Measurements from ENCODE around the gene REM2.
"Not testable (repeated sequence)": the region's sequence is repeated elsewhere in the genome, so short reads cannot be mapped to it uniquely, and the experiment has no call there.

Gene REM2

GRCh38 chr14:22850944-22851764 lies 31.9 kb upstream of the REM2 start:
- H3K4me1 ChIP-seq, result peaks cover 13 to 74% (median 71%) of the 10 kb centered on the region in 4 donors
- peak overlapping the region in 1 of 2 donors; percentile 11 for H3K4me3 ChIP-seq

GRCh38 chr14:22852178-22852577 lies 30.8 kb upstream of the REM2 start:
- H3K9me3 ChIP-seq, H3K4me3 ChIP-seq, H3K36me3 ChIP-seq, H3K27me3 ChIP-seq, DNase-seq: not testable (repeated sequence)
- intact Hi-C loops (cut with DNase I; ENCODE audit: low total_unique reads), result loop anchor here (2.0 to 10.0 kb wide), 2 partner anchors 15 to 297 kb away; partner anchors contain the start of gene MMP14
- Histone ChIP-seq H3K27ac (peak overlapping the region; percentile 92 to 97), H3K4me1 (peaks cover 6 to 63% (median 61%) of the 10 kb centered on the region in 4 donors)

More at GRCh38 chr14:22850944-22851764, 31.9 kb upstream of the REM2 start:
- Histone ChIP-seq H3K27me3 (no peaks in the 10 kb centered on the region), H3K36me3 (peaks cover 2 to 10% (median 10%) of the 10 kb centered on the region in 3 donors), H3K9me3 (no peaks in the 10 kb centered on the region), H3K27ac (peak overlapping the region; percentile 92 to 97)
- TF ChIP-seq, protein P1, sequence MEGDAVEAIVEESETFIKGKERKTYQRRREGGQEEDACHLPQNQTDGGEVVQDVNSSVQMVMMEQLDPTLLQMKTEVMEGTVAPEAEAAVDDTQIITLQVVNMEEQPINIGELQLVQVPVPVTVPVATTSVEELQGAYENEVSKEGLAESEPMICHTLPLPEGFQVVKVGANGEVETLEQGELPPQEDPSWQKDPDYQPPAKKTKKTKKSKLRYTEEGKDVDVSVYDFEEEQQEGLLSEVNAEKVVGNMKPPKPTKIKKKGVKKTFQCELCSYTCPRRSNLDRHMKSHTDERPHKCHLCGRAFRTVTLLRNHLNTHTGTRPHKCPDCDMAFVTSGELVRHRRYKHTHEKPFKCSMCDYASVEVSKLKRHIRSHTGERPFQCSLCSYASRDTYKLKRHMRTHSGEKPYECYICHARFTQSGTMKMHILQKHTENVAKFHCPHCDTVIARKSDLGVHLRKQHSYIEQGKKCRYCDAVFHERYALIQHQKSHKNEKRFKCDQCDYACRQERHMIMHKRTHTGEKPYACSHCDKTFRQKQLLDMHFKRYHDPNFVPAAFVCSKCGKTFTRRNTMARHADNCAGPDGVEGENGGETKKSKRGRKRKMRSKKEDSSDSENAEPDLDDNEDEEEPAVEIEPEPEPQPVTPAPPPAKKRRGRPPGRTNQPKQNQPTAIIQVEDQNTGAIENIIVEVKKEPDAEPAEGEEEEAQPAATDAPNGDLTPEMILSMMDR (IDR thresholded peaks at IDR 0.05), result no peak
- DNase-seq, result peak; percentile 94 to 98
- intact Hi-C loops (cut with DNase I; ENCODE audit: low total_unique reads), result loop anchor here (10.0 kb wide), 1 partner anchor 296 kb away; no protein-coding TSS in a partner anchor

DNA sequence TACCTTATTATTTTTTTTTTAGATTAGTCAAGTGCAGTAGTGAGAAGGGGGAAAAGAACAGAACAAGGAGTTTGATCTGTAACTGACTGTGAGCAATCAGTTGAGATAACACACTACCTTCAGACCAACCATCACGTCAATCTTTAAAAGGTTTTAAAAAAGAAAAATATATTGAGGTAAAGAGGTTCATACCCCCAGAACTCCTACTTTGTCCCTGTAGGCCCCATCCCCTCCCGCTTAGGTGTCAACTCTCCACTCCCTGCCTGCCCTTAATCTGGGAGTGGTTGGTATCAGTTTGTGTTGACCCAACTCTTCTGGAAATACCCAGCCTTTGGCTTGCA lies 30.5 kb upstream of the REM2 start:
- peak overlapping the region; percentile 92 to 97 for H3K27ac ChIP-seq

DNA sequence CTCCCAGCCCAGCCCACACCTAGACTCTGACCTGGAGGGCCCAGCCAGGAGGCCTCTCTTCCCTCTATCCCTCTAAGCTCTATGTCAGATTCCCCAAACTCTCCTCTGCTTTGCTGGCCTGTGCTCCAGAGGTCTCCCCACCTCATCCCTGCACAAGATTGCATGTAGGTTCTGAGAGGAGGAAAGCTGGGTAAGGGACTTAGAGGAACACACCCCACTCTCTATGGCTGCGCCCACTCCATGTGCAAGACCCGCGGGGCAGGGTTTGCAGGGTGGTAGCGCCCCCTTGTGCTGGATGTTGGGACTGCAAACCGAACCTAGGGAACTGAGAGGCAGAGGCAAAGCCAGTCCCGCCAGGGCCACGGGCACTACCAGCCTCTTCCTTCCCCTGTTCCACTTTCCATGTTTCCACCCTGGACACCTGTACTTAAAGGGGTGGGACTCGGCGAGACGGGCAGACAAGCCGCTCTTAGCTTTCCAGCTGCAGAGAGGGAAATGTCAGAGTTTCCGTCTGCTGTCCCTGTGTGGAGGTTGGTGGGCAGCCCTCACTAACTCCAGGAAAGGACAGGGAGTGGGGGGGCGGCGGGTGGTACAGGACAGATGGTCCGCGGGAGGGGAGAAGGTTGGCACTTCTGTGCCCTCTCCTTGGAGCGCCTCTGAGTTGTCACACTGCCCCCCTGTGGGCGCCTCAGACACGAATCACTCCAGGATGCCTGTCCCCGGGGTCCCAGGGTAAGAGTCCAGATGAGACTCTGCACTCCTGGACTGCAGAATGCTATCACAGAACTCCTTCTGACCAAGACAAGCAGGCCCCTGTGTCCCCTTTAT lies 29.9 kb upstream of the REM2 start:
- Histone ChIP-seq H3K27me3 (no peaks in the 10 kb centered on the region), H3K27ac (peak overlapping the region; percentile 92 to 97), H3K4me1 (peaks cover 5 to 55% (median 52%) of the 10 kb centered on the region in 4 donors), H3K36me3 (no peaks in the 10 kb centered on the region), H3K4me3 (peak overlapping the region; percentile 28 to 42), H3K9me3 (no peaks in the 10 kb centered on the region)
- peak; percentile 94 to 95 for DNase-seq
- intact Hi-C loops (cut with DNase I; ENCODE audit: low total_unique reads), result loop anchor here (1.0 to 10.0 kb wide), 3 partner anchors 16 to 298 kb away; partner anchors contain the start of gene MMP14
- TF ChIP-seq, protein P1 (IDR thresholded peaks at IDR 0.05), result peak; percentile 81 to 96

More for the DNA sequence above, 30.5 kb upstream of the REM2 start:
- DNase-seq, result no peak
- no peaks in the 10 kb centered on the region for H3K27me3 ChIP-seq
- H3K36me3 ChIP-seq, result no peaks in the 10 kb centered on the region
- no peak overlapping the region for H3K4me3 ChIP-seq
- no peaks in the 10 kb centered on the region for H3K9me3 ChIP-seq
- TF ChIP-seq, protein P1 (IDR thresholded peaks at IDR 0.05), result no peak
- intact Hi-C loops (cut with DNase I; ENCODE audit: low total_unique reads), result loop anchor here (2.0 to 10.0 kb wide), 2 partner anchors 16 to 298 kb away; partner anchors contain the start of gene MMP14
- H3K4me1 ChIP-seq, result peaks cover 5 to 59% (median 57%) of the 10 kb centered on the region in 4 donors

GRCh38 chr14:22854296-22854695 lies 28.7 kb upstream of the REM2 start:
- not testable (repeated sequence) for H3K9me3 ChIP-seq, H3K4me3 ChIP-seq, H3K27me3 ChIP-seq, H3K36me3 ChIP-seq, H3K27ac ChIP-seq
- intact Hi-C loops (cut with DNase I; ENCODE audit: low total_unique reads), result loop anchor here (10.0 kb wide), 1 partner anchor 299 kb away; no protein-coding TSS in a partner anchor
- H3K4me1 ChIP-seq, result peaks cover 5 to 55% (median 43%) of the 10 kb centered on the region in 4 donors
- peak in 1 of 2 donors; percentile 43 for DNase-seq

DNA sequence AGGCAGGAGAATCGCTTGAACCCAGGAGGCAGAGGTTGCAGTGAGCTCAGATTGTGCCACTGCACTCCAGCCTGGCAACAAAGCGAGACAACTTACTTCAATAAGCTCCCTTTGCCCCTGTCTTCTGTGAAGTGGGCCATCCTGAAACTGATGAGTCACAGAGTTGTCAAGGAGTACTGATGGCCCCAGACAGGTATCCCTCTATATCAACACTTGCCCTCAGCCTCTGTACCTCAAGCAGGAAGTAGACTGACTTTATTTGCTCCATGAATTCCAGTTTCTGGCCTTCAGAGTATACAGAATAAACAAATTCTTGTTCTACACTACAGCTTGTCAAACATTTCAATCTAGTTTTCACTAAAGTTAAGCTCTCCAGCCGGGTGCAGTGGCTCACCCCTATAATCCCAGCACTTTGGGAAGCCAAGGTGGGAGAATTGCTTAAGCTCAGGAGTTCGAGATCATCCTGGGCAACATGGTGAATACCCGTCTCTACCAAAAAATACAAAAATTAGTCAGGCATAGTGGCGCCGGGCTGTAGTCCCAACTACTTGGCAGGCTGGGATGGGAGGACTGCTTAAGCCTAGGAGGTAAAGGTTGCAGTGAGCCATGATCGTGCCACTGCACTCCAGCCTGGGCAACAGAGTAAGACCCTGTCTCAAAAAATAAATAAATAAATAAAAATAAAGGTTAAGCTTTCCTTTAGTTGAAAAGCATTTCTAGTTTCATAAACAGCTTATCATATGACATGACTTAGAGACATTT lies 27.9 kb upstream of the REM2 start:
- intact Hi-C loops (cut with DNase I; ENCODE audit: low total_unique reads), result loop anchor here (10.0 kb wide), 1 partner anchor 300 kb away; no protein-coding TSS in a partner anchor
- no peak overlapping the region for H3K27ac ChIP-seq
- no peaks in the 10 kb centered on the region for H3K9me3 ChIP-seq
- TF ChIP-seq, protein P1 (IDR thresholded peaks at IDR 0.05), result no peak
- H3K4me3 ChIP-seq, result no peak overlapping the region
- no peaks in the 10 kb centered on the region for H3K27me3 ChIP-seq
- peaks cover 5 to 53% (median 34%) of the 10 kb centered on the region in 4 donors for H3K4me1 ChIP-seq
- peak in 1 of 2 donors; percentile 57 for DNase-seq
- H3K36me3 ChIP-seq, result no peaks in the 10 kb centered on the region
